ENCODE data around the gene IRF9. TPM values are rescaled to one million over a fixed set of nuclear protein-coding genes. Genes with fewer than 3 reads are reported as not detected.
A peak's percentile ranks its signal among the peaks of the same experiment; 100 is the strongest.

IRF9 gene
- total RNA-seq = 100 to 1,000 TPM; 112 to 118 TPM

GRCh38 chr14:24160850-24161804 lies at the start of gene IRF9:
Gene IRF9, plus strand, starts transcription at chr14:24161265. Its CDS starts 880 bp downstream, at chr14:24162145.
- CTCF ChIA-PET = interaction anchor here (0.6 to 5.0 kb wide), 42 partner anchors 9 to 270 kb away, joined by 3 to 91 read pairs (median 6); partner anchors contain the start of genes CIDEB, DCAF11, DHRS1 and EMC9
- peak; percentile 99 for DNase-seq
- ATAC-seq = peak; percentile 88
- Mint-ChIP-seq H3K36me3 (ENCODE audit: low read depth) (peaks cover 66% of the 10 kb centered on the region), H3K9me3 (no peaks in the 10 kb centered on the region), H3K4me3 (peak within 1 kb of the TSS; percentile 91), H3K27ac (peak within 1 kb of the TSS; percentile 99), H3K4me1 (ENCODE audit: low read depth) (peaks cover 39% of the 10 kb centered on the region), H3K27me3 (no peaks in the 10 kb centered on the region)
- intact Hi-C loops (cut with micrococcal nuclease) = no loop called here
- TF ChIP-seq CTCF (IDR thresholded peaks at IDR 0.05) = peak; percentile 81
- POLR2A ChIA-PET = interaction anchor here (0.5 to 7.3 kb wide), 32 partner anchors 11 to 269 kb away, joined by 3 to 178 read pairs (median 6); partner anchors contain the start of genes CBLN3, CHMP4A, DCAF11 and EMC9

GRCh38 chr14:24113379-24113800 lies 47.7 kb upstream of the IRF9 start:
- TF ChIP-seq CTCF (IDR thresholded peaks at IDR 0.05) = no peak
- Mint-ChIP-seq H3K36me3 (ENCODE audit: low read depth) (peaks cover 18% of the 10 kb centered on the region), H3K4me1 (ENCODE audit: low read depth) (peaks cover 28% of the 10 kb centered on the region), H3K9me3 (no peaks in the 10 kb centered on the region), H3K27me3 (no peaks in the 10 kb centered on the region), H3K4me3 (peak overlapping the region; percentile 98), H3K27ac (peak overlapping the region; percentile 99)
- intact Hi-C loops (cut with micrococcal nuclease) = no loop called here
- DNase-seq (no peak), ATAC-seq (no peak)
- POLR2A ChIA-PET = interaction anchor here (0.9 to 7.0 kb wide), 17 partner anchors 9 to 125 kb away, joined by 3 to 62 read pairs (median 11); partner anchors contain the start of genes DHRS4L2, EMC9, FITM1 and GMPR2
- CTCF ChIA-PET = interaction anchor here (1.2 to 6.0 kb wide), 11 partner anchors 18 to 481 kb away, joined by 4 to 37 read pairs (median 9); partner anchors contain the start of genes EMC9, FITM1, IRF9 and PCK2

- peak; percentile 45 for ATAC-seq
- H3K27me3 Mint-ChIP-seq = no peaks in the 10 kb centered on the region
- intact Hi-C loops (cut with micrococcal nuclease) = loop anchor here (2.0 kb wide), 1 partner anchor 27 kb away; the partner anchor contains the start of gene EMC9
- no peaks in the 10 kb centered on the region for H3K9me3 Mint-ChIP-seq
- ChIA-PET POLR2A (interaction anchor here (0.6 to 7.0 kb wide), 22 partner anchors 9 to 126 kb away, joined by 3 to 62 read pairs (median 6); partner anchors contain the start of genes DHRS4L2, EMC9, FITM1 and GMPR2), CTCF (interaction anchor here (0.8 to 6.0 kb wide), 17 partner anchors 9 to 482 kb away, joined by 3 to 37 read pairs (median 6); partner anchors contain the start of genes CIDEB, EMC9, FITM1 and IRF9)
- peak overlapping the region; percentile 98 for H3K4me3 Mint-ChIP-seq
- peak; percentile 93 for DNase-seq
- H3K27ac Mint-ChIP-seq = peak overlapping the region; percentile 99
- peaks cover 23% of the 10 kb centered on the region for H3K4me1 Mint-ChIP-seq (ENCODE audit: low read depth)
- H3K36me3 Mint-ChIP-seq (ENCODE audit: low read depth) = peaks cover 23% of the 10 kb centered on the region
- TF ChIP-seq CTCF (IDR thresholded peaks at IDR 0.05) = no peak
These were observed 47.1 kb upstream of the IRF9 start for GRCh38 chr14:24113801-24114531.

- peak; percentile 88 for ATAC-seq
- CTCF ChIA-PET = interaction anchor here (0.7 to 6.0 kb wide), 20 partner anchors 9 to 483 kb away, joined by 3 to 37 read pairs (median 6); partner anchors contain the start of genes CIDEB, EMC9, FITM1 and IRF9
- Mint-ChIP-seq H3K36me3 (ENCODE audit: low read depth) (peaks cover 29% of the 10 kb centered on the region), H3K4me1 (ENCODE audit: low read depth) (peaks cover 20% of the 10 kb centered on the region), H3K4me3 (peak within 1 kb of the TSS; percentile 98), H3K27ac (peak within 1 kb of the TSS; percentile 99), H3K27me3 (no peaks in the 10 kb centered on the region), H3K9me3 (no peaks in the 10 kb centered on the region)
- intact Hi-C loops (cut with micrococcal nuclease) = loop anchor here (2.0 kb wide), 1 partner anchor 26 kb away; the partner anchor contains the start of gene EMC9
- TF ChIP-seq CTCF (IDR thresholded peaks at IDR 0.05) = no peak
- POLR2A ChIA-PET = interaction anchor here (0.6 to 7.0 kb wide), 23 partner anchors 10 to 126 kb away, joined by 3 to 62 read pairs (median 7); partner anchors contain the start of genes DHRS4L2, EMC9, FITM1 and IPO4
- peak; percentile 99 for DNase-seq
These were observed 46.3 kb upstream of the IRF9 start, which contains the start of the genes DCAF11 and NRL for GRCh38 chr14:24114532-24115421. Gene DCAF11, plus strand, starts transcription at chr14:24114777. Its CDS starts 818 bp downstream, at chr14:24115595. Gene NRL, minus strand, starts transcription at chr14:24114949. Its CDS starts 32,101 bp downstream, at chr14:24082848.
